Lower leg skin (tissue), 3 donors: ENCODE results near the gene MAP7.

ENCODE experiments used
- CTCF ChIP-seq, 3 donors: fragments of 450-650 bp; IDR thresholded peaks; one replicate each; pipeline ENCODE4 v1.5.1; 2016; ENCODE audit warnings: antibody characterized with exemption in 3 of 3, mild to moderate bottlenecking in 3 of 3, moderate library complexity in 2 of 3
- POLR2A ChIP-seq, 2 donors: fragments of 450-650 bp; IDR thresholded peaks; one replicate each; pipeline ENCODE4 v1.6.1; 2016 to 2017; ENCODE audit warnings: antibody characterized with exemption in 2 of 2, mild to moderate bottlenecking in 1 of 2, moderate library complexity in 1 of 2

DNA sequence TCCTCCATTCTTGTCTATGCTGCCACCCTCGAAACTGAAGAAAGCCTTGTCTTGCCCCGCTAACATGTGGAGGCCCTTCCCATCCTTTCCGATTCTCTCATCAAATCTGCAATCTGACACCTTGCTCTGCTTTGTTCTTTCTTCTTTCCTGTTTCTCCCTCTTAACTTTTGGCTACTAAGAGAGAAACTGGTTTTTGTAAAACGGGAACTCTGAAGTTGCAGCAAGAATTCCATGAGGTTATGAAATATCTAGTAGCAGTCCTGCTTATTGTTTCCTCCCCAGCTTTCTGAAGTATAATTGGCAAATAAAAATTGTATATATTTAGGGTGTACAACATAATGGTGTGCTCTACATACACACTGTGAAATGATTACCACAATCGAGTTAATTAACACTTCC lies 80.2 kb downstream of the MAP7 start:
- no peak for TF ChIP-seq CTCF (IDR thresholded peaks at IDR 0.05)
- no peak for TF ChIP-seq POLR2A (IDR thresholded peaks at IDR 0.05)
